ENCODE data around the gene SLC8A2.
A peak's percentile ranks its signal among the peaks of the same experiment; 100 is the strongest.

Gene SLC8A2

DNA sequence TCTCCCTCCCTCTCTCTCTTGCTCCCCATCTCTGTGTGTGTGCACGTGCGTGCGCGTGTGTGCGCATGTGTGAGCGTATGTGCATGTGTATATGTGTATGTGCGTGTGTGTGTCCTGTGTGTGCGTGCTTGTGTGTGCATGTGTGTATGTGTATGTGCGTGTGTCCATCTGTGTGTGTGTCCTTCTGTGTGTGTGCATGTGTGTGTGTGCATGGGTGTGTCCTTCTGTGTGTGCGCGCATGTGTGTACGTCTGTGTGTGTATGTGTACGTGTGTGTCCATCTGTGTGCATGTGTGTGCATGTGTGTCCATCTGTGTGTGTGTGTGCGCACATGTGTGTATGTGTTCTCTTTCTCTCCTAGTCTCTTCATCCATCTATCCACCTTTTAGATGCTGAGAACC is 12.2 kb downstream of the SLC8A2 start:
- no peak for DNase-seq (ENCODE audit: low read depth)

DNA sequence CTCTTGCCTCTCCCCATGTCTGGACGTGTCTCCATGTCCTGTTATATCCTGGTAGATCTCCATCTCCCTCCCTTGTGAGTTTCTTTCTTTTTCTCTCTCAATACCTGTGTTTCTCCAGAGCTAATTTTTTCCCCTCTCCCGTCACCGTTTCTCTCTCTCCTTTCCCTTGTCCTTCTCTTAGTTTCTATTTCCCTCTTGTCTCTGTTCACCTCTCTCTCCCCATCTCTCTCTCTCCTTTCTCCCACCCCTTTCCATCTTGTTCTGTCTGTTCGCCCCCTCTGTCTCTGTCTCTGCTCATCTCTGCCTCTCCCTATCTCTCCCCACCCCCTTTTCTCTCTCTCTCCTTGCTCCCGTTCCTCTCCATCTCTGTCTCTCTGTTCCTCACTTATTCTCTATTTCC is 13.0 kb downstream of the SLC8A2 start:
- DNase-seq (ENCODE audit: low read depth): no peak

DNA sequence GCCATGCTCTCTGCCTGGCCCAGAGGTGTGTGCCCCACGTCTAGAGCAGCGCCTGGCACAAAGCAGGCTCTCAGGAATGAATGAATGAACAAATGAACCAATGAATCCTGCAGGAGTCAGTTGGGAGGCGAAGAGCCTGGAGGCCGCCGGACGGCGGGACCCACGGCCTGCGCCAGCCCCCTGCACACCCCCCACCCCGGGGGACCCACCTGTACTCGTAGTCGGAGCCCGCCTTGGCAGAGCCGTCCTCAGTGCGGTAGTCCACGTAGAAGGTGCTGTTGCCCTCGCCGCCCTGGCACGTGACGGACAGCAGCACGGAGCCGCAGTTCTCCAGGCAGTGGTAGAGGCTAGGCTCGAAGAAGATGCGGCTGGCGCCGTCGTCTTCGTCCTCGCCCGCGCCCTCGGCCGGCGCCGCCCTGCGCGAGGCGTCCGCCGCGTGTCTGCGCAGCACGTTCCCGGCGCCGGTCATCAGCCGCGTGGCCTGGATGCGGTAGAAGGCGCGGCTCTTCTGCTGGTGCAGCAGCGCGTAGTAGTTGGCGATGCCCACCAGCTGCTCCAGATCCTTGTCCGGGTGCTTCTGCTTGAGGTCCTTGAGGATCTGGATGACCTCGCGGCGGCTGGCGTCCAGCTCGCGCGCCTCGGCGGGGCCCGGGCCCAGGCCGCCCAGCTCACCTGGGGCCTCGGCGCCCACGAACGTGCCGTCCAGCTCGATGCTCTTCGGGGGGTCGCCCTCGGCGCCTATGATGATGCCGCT is 14.8 kb downstream of the SLC8A2 start:
- no peak for DNase-seq (ENCODE audit: low read depth)

DNA sequence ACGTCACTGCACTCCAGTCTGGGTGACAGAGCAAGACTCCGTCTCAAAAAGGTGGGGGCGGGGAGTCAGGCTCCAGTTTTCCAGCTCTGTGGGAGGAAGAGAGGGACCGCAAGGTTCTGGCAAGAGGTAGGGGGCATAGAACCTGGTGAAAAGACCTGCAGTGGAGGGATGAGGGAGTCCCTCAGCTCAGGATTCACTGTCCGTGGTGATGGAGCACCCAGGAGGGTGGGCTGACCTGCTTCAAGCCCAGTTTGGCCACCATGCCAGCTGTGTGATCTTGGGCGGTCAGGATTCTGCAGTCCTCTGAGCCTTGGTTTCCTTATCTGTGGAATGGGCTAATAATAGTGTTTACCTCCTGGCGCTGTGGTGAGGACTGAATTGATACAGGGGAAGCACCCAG is 21.2 kb downstream of the SLC8A2 start:
- DNase-seq (ENCODE audit: low read depth): no peak

DNA sequence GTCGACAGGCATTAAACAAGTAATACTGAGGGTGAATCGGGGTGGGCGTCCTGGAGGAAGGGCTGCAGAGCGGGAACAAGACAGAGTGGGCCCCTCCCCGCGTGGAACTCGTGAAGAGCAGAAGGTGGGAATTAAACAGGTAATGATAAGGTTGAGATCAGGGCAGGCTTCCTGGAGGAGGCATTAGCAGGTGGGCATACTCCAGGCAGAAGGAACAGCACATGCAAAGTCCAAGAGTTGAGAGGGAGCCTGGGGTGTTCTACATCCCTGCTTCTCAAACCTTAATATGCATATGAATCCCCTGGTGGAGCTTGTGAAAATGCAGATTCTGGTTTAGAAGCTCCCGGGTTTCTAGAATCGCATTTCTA is 23.3 kb downstream of the SLC8A2 start:
- DNase-seq (ENCODE audit: low read depth): no peak

DNA sequence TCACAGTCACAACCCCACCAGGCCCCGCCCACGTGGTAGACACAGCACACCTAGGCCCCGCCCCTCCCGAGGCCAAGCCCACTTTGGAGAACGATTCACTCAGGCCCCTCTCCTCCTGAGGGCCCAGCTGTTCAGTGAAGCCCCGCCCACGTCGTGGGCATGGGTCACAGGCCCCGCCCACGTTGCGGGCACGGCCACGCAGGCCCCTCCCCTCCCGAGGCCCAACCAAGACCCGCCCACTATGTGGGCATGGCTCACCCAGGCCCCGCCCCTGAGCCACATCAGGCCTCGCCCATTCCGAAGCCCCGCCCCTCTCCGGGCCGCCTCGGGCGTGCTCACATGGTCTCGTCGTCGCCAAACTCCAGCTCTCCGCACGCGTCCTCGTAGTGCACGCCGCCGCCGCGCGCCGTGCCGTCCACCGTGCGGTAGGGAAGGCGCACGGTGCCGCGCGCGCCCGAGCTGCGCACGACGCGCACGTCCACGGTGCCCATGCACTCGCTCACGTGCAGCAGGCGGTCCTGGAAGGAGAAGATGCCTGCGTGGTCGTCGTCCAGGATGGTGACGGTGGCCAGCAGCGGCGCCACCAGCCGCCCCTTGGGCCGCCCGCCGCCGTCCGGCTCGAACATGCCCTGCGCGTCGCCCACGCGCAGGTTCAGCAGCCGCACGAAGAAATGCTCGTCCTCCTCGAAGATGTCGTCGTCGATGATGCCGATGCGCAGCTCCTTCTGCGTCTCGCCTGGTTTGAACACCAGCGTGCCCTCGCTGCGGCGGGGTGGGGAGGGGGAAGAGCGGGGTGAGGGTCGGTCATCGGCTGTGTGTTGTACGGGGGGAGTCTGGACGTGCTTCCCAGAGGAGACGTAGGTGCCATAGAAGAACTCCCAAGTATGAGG is 24.0 kb downstream of the SLC8A2 start:
- peak; percentile 38 for DNase-seq (ENCODE audit: low read depth)

DNA sequence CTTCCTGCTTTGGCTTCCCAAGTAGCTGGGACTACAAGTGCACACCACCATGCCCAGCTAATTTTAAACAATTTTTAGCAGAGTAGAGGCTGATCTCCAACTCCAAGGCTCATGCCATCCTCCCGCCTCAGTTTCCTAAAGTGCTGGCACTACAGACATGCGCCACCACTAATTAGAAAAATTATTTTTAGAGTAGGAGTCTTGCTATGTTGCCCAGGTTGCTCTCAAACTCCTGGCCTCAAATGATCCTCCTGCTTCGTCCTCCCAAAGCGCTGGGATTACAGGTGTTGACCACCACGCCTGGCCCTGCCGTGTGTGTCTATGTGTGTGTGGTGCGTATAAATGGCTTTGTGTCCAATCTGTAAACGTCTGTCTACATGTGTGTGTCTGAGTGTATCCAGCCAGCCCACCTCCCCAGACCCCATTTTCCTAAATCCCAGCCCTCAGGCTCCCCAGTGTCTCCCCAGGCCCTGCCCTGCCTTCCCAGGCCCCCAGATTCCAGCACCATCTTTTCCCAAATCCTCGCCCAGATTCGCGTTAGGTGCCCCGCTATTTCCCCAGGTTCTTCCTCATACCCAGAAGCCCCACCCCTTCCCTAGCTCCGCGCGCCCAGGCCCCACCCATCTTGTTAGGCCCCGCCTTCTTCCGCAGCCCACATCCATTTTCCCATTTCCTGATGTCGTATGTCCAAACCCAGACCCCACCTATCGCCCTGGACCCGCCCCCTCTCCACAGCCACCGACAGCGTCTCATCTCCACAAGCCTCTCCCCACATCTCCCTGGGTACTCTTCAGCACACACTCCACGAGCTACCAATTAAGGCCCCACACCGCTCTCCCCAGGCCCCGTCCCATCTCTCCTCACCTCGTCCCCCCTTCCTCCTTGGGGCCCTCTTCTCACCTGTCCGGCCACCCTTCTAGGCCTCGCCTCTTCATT is 24.9 kb downstream of the SLC8A2 start:
- DNase-seq (ENCODE audit: low read depth): no peak

DNA sequence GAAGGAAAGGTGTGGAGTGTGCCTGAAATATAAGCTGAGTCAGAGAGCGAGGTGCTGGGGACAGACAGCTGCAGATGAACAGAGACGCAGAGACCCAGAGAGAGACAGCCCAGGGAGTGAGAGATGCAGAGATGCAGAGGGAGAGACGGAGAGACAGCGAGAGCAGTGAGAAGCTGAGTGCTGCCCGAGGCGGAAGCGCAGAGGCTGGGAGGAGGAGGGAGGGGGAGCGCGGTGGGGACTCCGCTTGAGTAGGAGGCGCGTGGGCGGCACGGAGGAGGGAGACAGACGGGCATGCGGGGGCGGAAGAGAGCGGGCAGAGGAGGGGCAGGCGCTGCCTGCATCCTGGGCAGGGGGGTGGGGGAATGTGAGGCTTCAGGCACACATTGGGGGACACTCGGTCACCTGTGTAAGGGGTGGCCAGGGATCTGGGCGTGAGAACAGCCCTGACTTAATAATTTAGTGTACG is 25.7 kb downstream of the SLC8A2 start:
- peak; percentile 50 for DNase-seq (ENCODE audit: low read depth)

DNA sequence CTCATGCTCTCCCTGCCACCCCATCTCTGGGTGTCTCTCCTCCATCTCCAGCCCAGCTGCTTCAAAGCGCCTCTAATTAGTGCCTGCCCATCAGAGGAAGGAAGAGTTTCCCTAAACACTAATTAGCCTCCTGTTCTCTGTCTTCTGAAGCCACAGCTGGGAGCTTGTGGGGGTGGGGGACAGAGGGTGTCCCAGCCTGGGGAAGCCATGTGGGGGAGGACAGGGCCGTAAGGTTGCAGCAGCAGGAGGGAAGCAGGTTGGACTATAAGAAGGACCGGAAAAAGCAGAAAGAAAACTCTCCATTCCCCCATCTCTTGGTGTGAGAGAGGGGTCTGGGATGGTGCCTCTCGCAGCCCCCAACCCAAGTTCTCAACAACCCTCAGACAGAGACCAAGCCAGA is 26.2 kb downstream of the SLC8A2 start:
- DNase-seq (ENCODE audit: low read depth): no peak

DNA sequence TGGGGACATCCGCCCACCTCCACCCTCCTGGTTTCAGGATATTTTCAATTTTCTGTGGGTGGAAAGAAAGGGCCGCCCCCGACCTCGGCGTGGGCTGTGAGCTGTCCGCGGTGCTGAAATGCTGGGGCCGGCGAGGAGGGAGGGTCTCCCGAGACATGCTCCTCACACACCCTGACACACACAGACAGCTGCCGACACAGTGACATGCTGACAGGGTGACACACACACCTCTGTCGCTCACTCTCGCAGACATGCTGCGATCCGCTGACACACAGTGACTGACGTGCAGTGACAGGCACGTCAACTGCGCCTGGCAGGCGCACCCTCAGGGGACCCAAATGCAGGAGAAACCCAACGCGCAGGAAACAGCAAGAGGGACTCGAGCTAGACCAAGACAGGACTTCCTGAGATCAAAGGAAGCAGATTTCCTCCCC is 27.3 kb downstream of the SLC8A2 start:
- DNase-seq (ENCODE audit: low read depth): no peak

DNA sequence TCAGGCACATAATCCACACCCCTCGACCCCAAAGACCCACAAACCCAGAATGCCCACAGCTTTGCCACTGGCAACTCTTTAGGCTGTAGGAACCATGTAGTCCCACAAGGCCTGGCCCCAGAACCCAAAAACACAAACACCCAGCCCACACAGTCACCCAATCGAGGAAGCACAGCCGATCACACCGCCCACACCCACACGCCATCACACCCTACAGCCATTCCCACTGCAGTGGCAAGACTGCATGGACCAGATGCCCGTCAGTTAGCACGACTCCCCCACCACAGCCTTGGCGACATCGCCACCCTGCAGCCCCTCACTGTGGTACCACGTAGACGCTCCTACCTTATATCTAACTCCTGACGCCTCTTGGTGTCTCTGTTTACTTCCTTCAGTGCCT is 28.4 kb downstream of the SLC8A2 start:
- no peak for DNase-seq (ENCODE audit: low read depth)

DNA sequence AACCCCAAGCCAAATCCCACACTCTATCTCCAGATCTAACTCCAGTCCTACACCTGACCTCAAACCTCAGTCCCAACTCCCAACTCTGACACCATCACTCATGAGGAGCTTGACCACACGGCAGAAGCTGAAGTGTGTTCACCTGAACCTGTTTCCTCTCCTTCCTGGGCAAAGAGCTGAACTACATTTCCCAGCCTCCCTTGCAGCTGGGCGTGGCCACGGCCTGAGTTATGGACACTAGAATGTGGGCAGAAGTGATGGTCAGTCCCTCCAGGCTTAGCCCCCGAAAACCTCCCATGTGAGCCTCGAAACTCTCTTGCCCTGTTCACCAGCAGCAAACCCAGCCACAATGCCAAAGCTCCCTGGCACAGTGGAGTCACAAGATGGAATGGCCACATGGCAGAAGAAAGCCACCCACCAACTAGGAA is 32.9 kb downstream of the SLC8A2 start:
- no peak for DNase-seq (ENCODE audit: low read depth)

DNA sequence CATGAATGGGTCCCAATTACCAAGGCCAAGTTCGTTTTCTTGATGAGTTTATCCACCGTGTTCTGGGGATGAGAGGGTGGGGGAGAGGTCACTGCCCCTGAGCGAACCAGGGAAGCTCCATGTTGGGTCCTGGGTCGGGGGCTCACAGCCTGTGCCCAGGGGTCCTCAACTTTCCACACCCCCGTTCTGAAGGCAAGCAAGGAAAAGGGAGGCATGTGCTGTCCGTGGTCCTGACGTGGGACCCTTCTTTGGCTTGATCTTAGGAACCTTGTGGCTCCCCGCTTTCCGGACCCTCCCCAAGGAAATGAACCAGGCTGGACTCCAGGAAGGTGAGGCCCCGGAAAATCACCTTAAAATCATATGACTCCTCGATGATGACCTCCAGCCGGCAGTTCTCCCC is 34.2 kb downstream of the SLC8A2 start:
- DNase-seq (ENCODE audit: low read depth): no peak

DNA sequence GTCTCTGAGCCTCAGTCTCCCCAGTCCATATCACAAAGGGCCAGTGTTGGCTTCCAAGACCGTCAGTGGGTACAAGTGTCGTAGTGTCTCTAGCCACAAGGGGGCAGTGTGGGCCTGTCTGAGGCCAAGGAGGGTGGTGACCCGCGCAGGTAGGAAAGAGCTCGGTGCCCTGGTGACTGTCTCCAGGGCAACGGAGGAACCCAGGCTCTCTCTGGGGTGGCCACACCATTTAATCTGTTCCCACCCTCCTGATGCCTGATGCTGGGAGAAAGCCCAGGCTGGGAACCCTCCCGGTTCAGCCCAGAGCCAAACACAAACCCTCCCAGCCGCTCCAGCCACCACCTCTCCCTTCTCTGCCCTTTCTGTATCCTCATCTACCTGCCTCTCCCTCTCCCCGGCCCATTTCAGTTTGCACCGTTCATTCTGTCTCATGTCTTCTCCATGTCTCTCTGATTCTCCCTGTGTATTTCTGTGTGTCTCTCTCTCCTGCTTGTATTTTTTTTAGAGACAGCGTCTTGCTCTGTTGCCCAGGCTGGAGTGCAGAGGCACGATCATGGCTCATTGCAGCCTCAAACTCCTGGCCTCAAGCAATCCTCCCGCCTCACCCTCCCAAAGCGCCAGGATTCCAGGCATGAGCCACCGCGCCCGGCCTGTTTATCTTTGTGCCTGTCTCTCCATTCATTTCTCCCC is 34.8 kb downstream of the SLC8A2 start:
- DNase-seq (ENCODE audit: low read depth): peak; percentile 84

DNA sequence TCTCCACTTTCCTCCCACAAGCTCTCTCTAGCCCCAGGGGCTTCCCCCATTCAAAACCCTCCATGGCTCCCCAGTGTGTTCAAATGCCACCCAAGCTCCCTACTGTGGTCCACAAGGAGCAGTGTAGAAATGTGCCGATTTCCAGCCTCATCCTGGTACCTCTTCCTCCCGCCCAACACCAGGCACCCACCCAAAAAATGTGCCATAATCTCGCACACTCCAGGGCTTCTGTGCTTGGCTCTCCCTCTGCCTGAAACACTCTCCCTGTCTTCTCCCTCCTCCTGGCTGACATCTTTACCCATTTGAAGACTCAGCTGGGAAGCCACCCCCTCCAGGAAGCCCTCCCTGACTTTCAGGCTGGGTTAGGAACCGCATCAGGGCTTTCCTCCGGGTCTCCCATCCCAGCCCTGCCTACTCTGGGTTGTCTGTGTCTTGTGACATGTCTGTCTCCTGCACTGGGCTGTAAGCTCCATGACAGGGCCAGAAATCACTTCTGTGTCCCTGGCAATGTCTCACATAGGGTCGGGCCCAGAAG is 35.7 kb downstream of the SLC8A2 start:
- DNase-seq (ENCODE audit: low read depth): no peak

DNA sequence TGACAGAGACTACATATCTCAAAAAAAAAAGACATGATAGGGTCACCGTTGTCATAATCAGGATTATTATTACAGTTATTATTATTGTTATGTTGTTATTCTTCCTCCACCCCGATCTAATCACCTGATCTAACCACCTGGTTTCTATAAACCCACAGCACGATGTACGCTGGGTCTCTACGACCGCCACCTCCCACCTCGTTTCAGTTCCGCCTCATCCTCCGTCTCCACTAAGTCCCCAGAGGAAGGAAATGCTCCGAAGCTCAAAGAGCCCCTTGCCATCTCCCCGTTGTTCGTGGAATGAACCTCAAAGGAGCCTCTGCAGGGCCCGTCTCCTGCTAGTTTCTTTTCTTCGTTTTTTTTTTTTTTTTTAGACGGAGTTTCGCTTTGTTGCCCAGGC is 36.5 kb downstream of the SLC8A2 start:
- no peak for DNase-seq (ENCODE audit: low read depth)

DNA sequence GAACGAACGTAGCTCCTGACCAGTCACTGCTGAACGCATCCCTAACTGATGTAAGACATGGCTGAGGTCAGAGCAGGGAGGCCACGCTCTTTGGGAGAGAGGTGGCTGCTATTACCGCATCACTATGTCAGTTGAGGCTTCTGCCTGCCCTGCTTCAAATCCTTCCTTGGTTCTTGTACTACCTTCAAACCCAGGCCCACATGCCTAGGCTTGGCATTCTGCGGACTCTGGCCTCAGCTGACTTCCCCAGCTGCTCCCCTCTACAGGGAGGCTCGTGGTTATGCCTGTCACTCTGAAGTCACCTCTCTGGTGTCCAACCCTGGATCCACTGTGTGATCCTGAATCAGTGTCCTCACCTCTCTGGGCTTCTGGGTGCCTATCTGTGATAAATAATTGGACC is 37.6 kb downstream of the SLC8A2 start:
- DNase-seq (ENCODE audit: low read depth): no peak

DNA sequence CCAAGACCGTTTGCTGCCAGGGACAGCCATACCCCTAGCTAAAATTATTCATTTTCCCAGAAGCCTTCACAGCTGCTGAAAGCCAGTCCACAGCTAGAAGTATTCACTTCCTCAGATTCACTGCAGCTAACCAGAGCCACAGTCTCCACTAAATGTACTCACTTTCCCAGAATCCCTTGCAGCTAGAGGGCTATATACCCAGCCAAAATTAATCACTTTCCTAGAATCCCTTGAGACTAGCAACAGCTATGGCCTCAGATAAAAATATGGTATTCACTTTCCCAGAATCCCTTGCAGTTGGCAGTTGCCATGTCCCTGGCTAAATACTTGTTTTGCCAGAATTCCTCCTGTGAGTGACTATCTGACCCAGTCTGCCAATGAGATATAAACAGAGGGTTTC is 38.6 kb downstream of the SLC8A2 start:
- no peak for DNase-seq (ENCODE audit: low read depth)

DNA sequence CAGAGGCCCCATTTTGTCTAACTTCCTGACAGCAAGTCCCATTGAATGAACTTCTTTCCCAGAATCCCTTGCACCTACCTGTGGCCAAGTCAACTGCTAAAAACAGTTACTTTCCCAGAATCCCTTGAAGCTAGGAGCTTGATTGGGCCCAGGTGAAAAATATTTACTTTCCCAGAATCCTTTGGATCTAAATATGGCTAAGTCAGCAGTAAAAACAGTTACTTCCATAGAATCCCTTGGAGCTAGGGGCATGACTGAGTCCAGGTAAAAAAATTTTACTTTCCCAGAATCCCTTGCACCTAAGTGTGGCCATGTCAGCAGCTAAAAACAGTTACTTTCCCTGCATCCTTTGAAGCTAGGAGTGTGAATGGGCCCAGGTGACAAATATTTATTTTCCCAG is 39.2 kb downstream of the SLC8A2 start:
- no peak for DNase-seq (ENCODE audit: low read depth)

DNA sequence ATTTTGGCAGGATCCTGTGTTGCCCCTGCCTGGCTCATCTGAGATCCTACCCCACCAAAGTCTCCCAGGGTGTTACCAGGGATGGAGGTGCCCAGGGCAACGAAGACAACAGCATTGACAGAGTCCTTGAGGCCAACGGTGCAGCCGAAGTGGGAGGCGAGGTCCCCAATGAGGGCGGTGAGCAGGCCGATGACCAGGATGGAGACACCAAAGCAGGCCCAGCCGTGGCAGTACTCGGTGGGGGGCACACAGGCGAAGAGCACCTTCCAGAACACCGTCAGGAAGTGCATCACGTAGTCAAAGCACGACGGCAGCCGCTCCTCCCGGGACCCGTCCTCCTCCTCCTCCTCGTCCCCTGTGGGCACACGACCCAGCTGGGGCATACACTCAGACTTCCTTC is 39.6 kb downstream of the SLC8A2 start:
- DNase-seq (ENCODE audit: low read depth): no peak

DNA sequence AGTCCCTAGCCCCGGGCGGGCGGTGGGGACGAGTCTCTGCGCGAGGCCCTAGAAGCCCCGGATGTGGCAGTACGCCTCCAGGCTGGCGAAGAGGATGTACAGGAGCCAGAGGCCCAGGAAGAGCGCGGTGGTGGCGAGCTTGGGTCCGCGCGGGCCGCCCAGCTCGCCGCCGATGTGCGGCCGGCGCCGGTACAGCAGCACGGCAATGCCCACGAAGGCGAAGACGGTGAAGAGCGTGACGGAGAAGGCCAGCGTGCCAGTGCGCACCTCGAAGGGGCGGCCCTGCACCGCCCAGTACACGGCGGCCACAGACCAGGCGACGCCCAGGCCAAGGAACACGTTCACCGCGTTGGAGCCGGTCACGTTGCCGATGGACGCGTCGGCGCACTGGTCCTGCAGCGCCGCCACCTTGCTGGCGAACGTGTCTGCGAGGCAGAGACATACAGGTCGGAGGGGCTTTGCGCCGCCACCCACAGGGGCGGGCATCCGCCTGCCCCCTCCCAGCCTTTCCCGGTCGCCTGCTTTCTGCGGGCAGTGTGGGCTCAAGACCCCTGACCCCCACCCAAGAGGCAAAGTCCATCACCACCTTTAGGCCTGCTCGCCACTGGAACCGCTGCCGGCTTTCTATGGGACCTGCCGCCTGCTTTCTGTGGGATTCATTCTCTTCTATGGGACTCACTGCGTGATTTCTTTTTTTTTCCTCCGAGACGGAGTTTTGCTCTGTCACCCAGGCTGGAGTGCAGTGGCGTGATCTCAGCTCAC is 41.5 kb downstream of the SLC8A2 start:
- DNase-seq (ENCODE audit: low read depth): no peak

Data from activated gamma-delta T cell treated with anti-CD3 and anti-CD28 coated beads, Interleukin-2, amount 50 U/mL, for 16 hours (primary cell).